ES-I3 (cell line): ENCODE measurements around the gene PVALB.

ENCODE experiments used
- H3K36me3 ChIP-seq: 2 replicates; pipeline ENCODE4 v1.6.1; 2013; ENCODE audit warnings: mild to moderate bottlenecking, low read length, control low read depth, moderate library complexity; ENCODE audit not compliant: insufficient read depth
- H3K4me1 ChIP-seq: 2 replicates; pipeline ENCODE4 v1.6.1; 2013; ENCODE audit warnings: mild to moderate bottlenecking, control low read depth, low read length; ENCODE audit not compliant: insufficient read depth
- H3K9ac ChIP-seq: 2 replicates; pipeline ENCODE4 v1.6.1; 2013; ENCODE audit warnings: low read depth, mild to moderate bottlenecking, low read length, moderate library complexity
- H3K9me3 ChIP-seq: 2 replicates; pipeline ENCODE4 v1.6.1; 2013; ENCODE audit warnings: mild to moderate bottlenecking, low read length, moderate library complexity; ENCODE audit not compliant: control insufficient read depth, insufficient read depth

PVALB gene, protein sequence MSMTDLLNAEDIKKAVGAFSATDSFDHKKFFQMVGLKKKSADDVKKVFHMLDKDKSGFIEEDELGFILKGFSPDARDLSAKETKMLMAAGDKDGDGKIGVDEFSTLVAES

DNA sequence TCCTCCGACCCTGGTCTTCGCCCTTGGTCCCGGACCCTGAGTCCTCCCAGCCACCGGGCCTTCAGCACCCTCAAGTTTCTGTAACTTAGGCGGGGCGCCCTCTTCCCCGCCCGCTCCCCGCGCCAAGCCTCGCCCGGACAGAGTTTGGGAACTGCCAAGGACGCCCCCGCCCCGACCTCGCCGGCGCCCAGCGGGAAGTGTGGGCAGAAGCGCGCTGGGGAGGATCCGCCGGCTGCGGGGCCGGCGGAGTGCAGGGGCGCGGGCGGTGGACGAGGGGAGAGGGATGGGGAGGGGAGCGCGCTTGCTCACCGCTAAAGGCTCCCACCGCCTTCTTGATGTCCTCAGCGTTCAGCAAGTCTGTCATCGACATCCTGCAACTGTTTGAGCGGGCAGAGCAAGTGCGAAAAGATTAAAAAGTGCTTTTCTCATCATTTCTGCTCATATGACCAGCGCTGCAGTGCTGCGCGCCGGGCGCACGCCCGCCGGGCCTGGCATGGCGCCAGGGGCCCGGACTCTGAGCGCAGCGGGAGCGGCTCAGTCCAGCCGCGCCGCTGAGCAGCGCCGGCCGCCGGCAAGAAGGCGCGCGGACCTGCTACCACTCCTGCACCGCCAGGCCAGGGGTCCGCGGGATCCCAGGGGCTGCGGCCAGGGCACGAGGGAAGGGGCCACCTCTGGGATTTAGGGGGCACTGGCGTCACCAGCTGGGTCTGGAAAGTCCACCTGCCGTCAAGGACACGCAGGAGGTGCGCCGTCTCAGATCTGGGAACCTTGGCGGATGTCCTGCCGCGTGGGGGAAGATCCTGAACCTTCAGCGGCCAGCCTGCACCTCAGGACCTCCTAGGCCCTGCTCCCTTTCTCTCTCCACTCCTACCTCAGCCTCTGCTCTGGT is at the start of gene PVALB:
Gene PVALB, minus strand, starts transcription at position 400 of the 889 bp plus-strand sequence. Its CDS starts 30 bp downstream, at position 370.
- H3K4me1 ChIP-seq: peaks cover 30% of the 10 kb centered on the region
- no peaks in the 10 kb centered on the region for H3K36me3 ChIP-seq
- no peaks in the 10 kb centered on the region for H3K9me3 ChIP-seq
- H3K9ac ChIP-seq: peak within 1 kb of the TSS; percentile 61

DNA sequence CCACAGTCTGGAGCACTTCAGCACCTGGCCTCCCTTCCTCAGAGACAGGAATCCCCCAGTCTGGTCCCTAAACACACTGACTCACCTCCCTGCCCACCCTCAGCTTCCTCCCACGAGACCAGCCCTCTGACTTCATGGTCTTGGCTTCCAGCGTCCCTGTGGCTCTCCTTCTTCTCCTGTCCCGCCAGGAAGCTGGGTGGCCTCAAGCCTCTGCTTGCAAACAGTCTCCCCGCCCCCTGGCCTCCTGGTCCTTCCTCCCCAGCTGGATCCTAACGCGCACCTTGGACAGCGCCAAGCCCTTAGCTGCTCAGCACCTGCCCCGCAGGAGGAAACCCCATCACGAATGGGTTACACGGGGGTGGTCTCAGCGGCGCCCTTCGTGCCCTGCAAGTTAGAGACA is 48.5 kb upstream of the PVALB start:
- Histone ChIP-seq H3K4me1 (no peaks in the 10 kb centered on the region; the same call in 1 of the 2 replicates), H3K9me3 (no peaks in the 10 kb centered on the region), H3K9ac (no peak overlapping the region), H3K36me3 (no peaks in the 10 kb centered on the region)

DNA sequence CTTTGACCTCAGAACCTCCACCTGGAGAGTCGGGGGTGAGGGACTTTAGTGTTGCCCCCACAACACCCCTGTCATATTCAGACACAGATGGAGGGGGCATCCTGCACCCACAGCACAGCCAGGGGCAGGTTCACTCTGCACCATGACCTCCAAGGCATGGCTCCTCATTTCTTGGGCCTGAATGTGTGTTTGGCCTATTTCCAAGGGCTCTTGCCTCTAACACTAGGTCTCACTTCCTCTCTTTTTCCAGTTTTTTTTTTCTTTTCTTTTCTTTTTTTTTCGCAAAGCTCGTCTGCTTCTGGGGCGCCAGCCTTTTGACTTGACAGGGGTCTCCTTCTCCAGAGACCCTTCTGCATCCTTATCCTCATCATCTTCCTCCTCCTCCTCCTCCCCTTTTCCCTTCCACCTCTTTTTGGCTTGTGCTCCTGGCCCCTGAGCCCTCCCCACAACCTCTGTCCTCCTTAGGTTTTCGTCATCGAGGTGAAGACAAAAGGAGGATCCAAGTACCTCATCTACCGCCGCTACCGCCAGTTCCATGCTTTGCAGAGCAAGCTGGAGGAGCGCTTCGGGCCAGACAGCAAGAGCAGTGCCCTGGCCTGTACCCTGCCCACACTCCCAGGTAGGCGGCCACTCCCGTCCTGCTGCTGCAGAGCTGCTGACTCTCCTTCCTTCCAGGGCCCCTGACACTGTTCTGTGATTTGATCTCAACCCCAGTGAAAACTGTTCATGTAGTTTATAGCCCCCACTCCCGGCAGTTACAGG is 47.8 kb upstream of the PVALB start:
- H3K36me3 ChIP-seq: no peaks in the 10 kb centered on the region
- no peaks in the 10 kb centered on the region for H3K9me3 ChIP-seq
- H3K4me1 ChIP-seq: no peaks in the 10 kb centered on the region; the same call in 1 of the 2 replicates
- no peak overlapping the region for H3K9ac ChIP-seq

DNA sequence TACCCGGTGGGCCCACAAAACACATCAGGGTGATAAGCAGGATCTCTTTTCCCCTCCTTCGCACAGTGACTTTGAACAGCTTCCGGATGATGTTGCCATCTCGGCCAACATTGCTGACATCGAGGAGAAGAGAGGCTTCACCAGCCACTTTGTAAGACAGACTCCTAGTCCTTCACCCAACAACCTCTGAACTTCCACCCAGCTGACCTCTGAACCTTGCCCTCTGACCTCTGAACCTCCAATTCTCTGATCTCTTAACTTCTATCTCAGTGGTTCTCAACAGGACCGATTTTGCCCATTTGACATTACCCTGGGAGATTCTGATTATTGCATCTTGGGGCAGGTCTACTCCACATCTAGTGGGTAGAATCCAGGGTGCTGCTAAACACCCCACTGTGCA is 47.1 kb upstream of the PVALB start:
- Histone ChIP-seq H3K36me3 (no peaks in the 10 kb centered on the region), H3K9me3 (no peaks in the 10 kb centered on the region), H3K9ac (no peak overlapping the region), H3K4me1 (no peaks in the 10 kb centered on the region; the same call in 1 of the 2 replicates)

DNA sequence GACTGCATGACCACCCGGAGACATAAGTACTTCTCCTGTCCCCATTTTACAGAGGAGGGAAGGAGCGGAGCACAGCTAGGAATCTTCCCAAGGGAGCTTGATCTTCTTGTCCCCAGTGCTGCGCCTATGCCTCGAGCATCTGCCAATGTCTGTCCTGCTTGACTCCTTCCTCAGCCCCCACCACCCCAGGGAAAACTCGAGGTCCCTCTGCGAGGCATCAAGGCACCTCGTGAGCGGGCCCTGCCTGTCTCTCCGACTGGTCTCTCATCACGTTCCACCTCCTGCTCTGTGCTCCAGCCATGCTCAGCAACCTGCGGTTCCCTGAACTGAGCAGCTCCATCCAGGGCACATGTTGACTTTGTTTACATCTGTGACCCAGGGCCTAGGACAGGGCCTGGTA is 46.4 kb upstream of the PVALB start:
- H3K9ac ChIP-seq: no peak overlapping the region
- no peaks in the 10 kb centered on the region for H3K9me3 ChIP-seq
- H3K36me3 ChIP-seq: no peaks in the 10 kb centered on the region
- no peaks in the 10 kb centered on the region; the same call in 1 of the 2 replicates for H3K4me1 ChIP-seq

DNA sequence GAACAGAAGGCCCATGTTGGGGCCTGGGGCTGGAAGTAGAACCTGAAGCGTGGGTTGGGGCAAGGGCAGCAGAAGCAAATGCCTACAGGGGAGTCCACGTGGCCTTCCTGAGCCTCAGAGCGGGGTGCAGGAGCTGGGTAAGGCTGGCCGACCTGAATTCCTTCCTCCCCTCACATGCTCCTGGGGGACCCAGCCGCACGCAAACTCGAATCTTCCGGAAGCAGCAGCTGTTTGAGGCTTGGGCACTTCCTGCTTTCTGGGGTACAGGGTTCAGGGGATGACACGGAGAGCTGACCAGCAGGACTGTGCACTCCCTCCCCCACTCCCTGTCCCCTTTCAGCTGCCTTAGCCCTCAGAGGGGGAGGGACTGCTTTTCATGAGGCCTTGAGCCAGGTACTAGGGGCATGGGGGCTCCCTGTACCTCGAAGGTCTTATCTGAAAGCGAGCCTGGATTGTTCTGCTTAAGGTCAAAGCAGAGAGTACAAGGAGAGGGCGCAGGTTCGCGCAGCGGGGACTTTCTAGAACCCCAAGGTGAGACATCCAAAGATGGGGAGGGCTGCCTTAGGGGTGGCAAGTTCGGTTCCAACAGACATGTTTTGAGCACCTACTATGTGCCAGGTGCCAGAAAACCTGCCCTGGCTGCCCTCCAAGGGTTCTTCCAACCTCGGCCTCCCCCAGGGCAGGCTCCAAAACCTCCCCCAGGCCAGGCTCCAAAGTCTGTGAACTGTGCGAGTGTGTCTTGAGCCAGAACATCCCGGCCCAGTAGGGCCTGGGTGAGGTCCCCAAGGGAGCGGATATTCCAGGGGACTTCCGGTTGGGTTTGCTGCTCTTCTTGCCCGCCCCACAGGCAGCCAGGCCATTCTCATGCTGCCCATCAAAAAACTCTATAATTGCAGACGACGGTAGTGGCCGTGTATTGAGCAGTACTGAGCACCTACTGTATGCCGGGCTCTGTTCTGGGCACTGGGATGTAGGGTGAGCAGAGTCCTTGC is 45.7 kb upstream of the PVALB start:
- H3K4me1 ChIP-seq: no peaks in the 10 kb centered on the region; the same call in 1 of the 2 replicates
- no peak overlapping the region for H3K9ac ChIP-seq
- H3K9me3 ChIP-seq: no peaks in the 10 kb centered on the region
- H3K36me3 ChIP-seq: no peaks in the 10 kb centered on the region

DNA sequence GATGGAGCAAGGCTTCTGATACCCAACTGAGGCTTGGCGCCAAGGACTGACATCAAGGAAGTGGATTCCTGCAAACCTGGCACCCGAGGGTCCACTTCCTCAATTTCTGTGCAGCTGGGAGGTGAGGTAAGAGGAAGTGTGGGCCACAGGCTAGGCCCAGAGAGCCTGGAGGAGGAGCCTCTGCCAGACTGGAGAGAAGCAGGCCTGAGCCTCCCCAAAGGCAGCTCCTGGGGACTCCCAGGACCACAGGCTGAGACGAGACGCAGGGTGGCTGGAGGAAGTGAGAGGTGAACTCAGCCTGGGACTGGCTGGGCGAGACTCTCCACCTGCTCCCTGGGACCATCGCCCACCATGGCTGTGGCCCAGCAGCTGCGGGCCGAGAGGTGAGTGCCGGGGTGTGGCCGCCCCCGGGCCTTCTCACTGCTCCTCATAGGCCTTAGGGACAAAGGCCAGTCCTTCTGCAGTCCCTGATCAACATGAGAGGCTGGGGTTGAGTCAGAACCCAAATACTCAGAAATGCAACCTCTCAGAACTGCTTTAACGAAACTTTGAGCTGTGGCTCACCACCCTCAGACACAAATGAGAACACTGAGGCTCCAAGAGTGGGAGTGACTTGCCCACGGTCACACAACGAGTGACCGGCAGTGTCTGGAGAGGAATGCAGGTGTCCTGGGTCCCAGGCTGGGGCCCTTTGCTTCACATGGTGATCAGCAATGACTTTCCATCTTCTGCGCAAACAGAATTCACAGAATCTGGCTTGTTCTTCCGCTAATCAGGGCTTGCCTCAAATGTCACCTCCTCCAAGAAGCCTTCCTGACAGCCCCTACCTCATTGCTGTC is 44.2 kb upstream of the PVALB start, which contains the start of gene NCF4:
Gene NCF4, plus strand, starts transcription at position 186 of the 839 bp plus-strand sequence. Its CDS starts 166 bp downstream, at position 352.
- Histone ChIP-seq H3K9me3 (no peaks in the 10 kb centered on the region), H3K36me3 (no peaks in the 10 kb centered on the region), H3K9ac (no peak within 1 kb of the TSS), H3K4me1 (no peaks in the 10 kb centered on the region; the same call in 1 of the 2 replicates)

DNA sequence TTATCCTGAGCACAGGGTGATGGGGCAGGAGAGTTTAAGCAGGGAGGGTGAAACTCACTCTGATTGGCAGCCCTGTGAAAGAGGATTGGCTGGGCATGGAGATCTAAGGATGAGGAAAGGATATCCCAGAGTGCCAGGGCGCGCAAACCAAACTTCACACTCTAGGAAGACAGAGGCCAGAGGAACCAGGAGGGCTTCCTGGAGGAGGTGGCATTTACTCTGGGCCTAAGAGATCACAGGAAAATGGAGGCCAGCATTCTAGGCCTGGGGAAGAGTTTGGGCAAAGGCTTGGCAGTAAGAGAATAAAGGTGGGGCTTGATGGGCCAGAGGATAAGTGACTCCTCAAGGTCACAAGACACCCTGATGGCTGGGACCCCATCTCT is 43.6 kb upstream of the PVALB start:
- Histone ChIP-seq H3K4me1 (no peaks in the 10 kb centered on the region; the same call in 1 of the 2 replicates), H3K9ac (no peak overlapping the region)

DNA sequence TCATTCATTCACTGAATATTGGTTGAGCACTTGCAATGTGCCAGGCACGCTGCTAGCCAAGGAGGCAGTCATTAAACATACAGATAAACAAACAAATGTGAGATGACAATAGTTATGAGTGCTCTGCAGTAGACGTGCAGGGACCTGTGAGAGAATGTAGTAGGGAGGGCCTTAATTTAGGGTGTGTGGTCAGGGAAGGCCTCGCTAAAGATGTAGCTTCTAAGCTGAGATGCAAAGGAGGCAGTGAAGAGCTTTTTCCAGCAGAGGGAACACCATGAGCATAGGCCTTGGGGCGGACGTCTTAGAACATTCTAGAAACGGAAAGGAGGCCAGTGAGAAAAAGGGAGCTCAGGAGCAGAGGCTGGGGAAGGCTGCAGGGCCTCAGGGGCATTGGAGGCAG is 43.2 kb upstream of the PVALB start:
- Histone ChIP-seq H3K9me3 (no peaks in the 10 kb centered on the region), H3K9ac (no peak overlapping the region), H3K36me3 (no peaks in the 10 kb centered on the region), H3K4me1 (no peaks in the 10 kb centered on the region; the same call in 1 of the 2 replicates)

More for the DNA sequence above, 43.6 kb upstream of the PVALB start:
- no peaks in the 10 kb centered on the region for H3K36me3 ChIP-seq
- no peaks in the 10 kb centered on the region for H3K9me3 ChIP-seq

DNA sequence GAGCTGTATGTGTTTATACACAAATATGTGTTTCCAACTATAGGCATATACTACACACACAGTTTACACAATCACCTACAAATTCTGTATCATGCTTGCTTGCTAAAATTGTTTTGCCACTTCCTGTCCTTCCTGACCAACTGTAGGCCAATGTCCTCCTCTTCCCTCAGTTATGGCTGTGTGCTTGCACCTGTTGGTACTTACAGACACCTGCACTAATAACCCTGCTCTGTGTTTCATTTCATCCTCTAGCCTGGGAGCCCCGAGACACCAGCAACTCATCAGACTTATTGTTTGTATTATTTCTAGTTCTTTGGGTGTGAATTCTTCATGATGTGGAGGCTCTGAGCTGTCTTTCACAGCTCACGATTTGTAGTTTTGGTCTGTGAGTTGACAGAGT is 42.1 kb upstream of the PVALB start:
- no peaks in the 10 kb centered on the region for H3K9me3 ChIP-seq
- no peaks in the 10 kb centered on the region for H3K4me1 ChIP-seq
- no peaks in the 10 kb centered on the region for H3K36me3 ChIP-seq
- no peak overlapping the region for H3K9ac ChIP-seq

DNA sequence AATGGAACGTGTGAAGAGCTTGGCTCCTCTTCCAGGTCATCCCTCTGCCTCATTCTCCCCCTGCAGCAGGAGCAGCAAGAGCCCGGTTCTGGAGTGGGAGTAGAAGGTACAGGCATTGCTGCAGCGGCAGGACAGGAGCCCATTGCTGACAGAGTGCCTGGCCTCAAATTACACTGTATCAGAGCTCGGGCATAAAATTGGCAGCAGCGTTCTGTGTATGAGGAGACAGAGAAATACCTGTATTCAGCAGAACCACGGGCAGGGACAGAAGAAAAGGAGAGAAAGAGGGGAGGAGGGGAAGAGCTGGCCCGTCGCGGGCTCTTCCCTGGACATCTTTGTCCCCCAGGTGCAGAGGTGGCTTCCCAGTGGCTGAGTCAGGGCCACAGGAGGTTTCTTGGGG is 41.3 kb upstream of the PVALB start:
- no peaks in the 10 kb centered on the region for H3K9me3 ChIP-seq
- H3K4me1 ChIP-seq: no peaks in the 10 kb centered on the region
- no peak overlapping the region for H3K9ac ChIP-seq
- no peaks in the 10 kb centered on the region for H3K36me3 ChIP-seq

DNA sequence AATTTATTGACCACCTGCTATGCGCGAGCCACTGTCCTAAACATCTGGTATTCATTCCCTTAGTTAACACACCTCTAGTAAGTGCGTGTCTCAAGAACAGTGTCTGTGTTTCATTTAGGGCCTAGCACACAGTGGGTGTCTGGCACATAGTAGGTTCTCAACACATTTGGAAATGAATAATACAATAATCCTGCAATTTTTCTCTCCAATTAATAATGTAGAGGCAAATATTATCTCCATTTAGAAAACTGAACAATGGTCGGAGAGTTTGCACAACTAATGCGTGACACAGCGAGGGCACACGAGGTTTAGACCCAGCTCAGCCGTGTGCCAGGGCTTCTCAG is 39.9 kb upstream of the PVALB start:
- H3K9me3 ChIP-seq: no peaks in the 10 kb centered on the region
- H3K36me3 ChIP-seq: no peaks in the 10 kb centered on the region
- no peak overlapping the region for H3K9ac ChIP-seq
- no peaks in the 10 kb centered on the region for H3K4me1 ChIP-seq
